GM20000 (cell line): Measurements from ENCODE around the gene CNTNAP1.

Experiments used
- DNase-seq: peaks from one replicate; pipeline ENCODE4 v3.0.0; 2012; ENCODE audit warnings: low spot score
- TF ChIP-seq, protein P1 (sequence below): IDR thresholded peaks from 2 replicates; pipeline ENCODE4 v1.5.1; 2012; ENCODE audit warnings: mild to moderate bottlenecking, control low read depth; ENCODE audit errors: extremely low read depth, missing control alignments

The CNTNAP1 gene

DNA sequence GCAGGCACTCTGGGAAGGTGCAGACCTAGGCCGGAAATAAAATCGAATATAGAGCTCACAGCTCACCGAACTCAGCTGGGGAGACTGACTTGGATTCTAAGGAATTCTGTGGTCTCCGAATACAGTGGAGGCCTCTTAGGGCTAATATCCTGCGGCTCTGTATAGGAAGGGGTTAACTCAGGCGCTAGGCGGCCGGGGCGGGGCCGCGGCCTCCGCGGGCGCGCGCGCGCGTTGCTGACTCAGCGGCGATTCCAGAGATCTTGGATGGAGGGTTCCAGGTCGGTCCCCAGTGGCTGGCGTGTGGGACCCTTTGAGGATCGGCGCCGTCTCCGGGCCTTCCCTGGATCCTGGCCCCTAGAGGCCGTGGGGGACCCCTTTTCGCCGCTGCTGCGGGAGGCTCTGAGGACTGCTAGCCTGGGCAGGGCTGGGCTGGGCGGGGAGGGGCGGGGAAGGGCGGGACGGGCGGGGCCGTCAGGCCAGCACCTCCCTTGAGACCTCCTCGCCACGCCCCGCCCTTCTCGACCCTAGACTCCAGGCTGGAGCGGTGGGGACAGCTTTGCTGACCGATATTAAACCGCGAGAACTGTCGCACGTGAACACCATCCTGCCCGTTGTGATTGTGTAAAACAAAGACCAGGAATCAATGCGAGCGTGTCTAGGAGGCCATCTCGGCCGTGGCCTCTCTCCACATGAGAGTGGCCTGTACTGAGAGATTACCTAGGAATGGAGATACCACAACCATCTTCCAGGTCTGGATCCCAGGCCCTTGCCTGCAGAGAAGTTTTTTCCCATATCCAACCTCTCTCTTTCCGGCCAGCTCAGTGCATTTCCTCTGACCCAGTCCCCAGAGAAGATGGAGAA lies 4.2 kb upstream of the CNTNAP1 start:
- TF ChIP-seq, protein P1, sequence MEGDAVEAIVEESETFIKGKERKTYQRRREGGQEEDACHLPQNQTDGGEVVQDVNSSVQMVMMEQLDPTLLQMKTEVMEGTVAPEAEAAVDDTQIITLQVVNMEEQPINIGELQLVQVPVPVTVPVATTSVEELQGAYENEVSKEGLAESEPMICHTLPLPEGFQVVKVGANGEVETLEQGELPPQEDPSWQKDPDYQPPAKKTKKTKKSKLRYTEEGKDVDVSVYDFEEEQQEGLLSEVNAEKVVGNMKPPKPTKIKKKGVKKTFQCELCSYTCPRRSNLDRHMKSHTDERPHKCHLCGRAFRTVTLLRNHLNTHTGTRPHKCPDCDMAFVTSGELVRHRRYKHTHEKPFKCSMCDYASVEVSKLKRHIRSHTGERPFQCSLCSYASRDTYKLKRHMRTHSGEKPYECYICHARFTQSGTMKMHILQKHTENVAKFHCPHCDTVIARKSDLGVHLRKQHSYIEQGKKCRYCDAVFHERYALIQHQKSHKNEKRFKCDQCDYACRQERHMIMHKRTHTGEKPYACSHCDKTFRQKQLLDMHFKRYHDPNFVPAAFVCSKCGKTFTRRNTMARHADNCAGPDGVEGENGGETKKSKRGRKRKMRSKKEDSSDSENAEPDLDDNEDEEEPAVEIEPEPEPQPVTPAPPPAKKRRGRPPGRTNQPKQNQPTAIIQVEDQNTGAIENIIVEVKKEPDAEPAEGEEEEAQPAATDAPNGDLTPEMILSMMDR = no peak
- peak; percentile 94 for DNase-seq

DNA sequence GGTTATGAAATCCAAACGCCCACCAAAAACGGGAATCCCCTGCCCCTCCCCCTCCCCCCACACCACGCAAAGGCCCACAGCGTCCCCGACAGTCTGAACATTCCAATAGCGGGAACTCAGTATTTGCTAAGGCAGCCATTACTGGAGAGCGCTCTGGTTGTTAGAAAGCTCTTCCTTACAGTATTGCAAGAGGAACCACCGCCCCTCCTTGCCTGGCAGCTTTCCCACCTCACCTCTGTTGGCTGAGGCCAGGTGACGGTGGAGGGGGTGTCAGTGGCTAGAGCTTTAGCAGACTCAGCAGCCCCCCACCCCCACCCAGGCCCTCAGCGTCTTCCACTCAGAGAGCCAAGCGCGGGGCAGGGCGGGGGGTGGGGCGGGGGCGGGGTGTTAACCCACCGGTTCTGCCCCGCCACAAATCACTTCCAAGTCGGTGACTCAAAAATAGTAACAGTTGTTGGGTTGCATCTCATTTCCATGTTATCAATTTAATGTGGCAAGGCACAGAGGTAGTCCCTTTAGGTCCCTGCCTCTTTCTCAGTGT lies 3.3 kb upstream of the CNTNAP1 start:
- DNase-seq = peak; percentile 62
- TF ChIP-seq, protein P1 = no peak

DNA sequence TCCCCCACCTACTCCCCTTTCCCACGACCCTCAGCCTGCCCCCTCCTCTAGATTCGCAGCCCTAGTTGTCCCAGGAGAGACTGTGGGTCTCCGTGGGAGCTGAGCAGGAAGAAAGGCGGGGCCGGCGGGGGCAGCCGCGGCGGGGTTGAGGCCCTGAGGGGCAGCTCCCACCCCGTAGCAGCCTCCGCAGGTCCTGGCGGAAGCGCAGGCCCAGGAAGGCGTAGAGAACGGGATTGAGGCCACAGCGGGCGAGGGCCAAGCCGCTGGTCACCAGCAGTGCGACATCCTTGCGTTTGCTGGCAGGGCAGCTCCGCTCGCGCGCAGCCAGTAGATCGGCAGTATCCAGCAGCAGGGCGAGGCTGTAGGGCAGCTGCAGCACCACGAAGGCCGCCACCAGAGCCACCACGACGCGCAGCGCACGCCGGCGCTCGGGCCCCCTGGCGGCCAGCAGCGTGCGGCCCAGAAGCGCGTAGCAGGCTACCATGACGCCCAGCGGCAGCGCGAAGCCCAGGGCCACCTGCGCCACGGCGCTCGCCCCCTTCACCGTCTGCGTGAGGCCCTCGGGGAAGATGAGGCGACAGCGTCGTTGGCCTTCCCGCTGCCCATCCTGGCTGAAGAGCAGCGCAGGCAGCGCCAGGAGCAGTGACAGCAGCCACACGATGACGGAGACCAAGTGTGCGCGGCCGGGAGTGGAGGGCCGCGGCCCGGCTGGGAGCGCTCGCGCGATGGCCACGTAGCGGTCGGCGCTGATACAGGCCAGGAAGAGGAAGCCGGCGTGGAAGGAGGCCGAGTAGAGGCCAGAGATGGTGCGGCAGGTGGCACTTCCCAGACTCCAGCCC lies 2.6 kb upstream of the CNTNAP1 start:
- TF ChIP-seq, protein P1 = peak; percentile 97
- peak; percentile 89 for DNase-seq

DNA sequence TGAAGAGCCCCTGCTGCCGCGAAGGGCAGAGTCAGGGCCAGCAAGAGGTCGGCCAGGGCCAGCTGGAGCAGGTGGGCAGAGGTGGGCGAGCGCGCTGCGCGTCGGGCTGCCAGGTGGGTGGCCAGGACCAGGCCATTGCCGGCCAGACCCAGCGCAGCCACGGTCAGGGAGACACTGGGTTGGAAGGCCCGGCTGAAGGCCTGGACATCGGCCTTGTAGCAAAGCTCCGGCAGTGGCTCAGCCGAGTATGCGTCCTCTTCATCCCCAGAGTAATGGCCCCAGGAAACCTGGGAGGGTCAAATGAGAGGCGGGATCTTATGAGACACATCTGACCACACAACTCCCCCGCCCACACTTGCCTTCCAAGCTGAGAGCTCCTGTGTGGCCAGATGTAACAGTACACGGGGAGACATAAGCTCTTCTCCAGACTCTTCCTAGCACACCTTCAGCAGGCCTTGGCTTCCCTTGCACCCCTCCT lies 2.0 kb upstream of the CNTNAP1 start:
- TF ChIP-seq, protein P1 = no peak
- peak; percentile 63 for DNase-seq

GRCh38 chr17:42682722-42683403 lies 532 bp downstream of the CNTNAP1 start:
- TF ChIP-seq, protein P1 = no peak

DNA sequence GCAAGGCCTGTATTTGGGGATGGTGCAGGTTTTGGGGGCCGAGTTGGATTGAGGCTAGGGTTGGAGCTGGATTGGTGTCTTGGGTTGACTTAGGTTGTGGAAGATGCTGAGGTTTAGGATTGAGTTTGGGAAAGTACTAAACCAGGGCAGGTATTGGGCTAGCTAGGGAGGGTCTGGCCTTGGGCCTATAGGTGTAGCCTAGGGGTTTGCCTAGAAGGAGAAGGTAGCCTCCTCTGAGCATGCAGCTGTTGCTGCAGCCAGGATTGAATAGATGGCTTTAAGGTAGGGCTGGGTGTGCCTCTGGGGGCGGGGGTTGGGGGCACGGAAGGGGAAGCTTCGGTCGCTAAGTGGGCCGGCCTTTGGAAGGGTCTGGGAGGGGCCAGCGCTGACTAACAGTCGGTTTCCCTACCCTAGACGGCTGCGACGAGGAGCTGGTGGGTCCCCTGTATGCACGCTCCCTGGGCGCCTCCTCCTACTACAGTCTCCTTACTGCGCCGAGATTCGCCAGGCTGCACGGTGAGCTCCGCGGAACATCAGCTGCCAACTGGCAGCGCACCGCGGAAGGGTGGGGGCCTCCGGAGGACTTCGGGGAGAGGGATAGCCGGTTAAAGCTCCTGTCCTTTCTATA lies 1.2 kb downstream of the CNTNAP1 start:
- TF ChIP-seq, protein P1 = no peak
- DNase-seq = peak; percentile 79

More at GRCh38 chr17:42682722-42683403, 532 bp downstream of the CNTNAP1 start:
- DNase-seq = peak; percentile 67
